Trophoblast cell (in vitro differentiated cells and primary cell): ENCODE data around the gene MEFV.
"Not testable (repeated sequence)": the region's sequence is repeated elsewhere in the genome, so short reads cannot be mapped to it uniquely, and the experiment has no call there.

Experiments used
- DNase-seq, 2 donors: peaks; one replicate each; pipeline ENCODE4 v3.0.0-alpha.2; 2016
- H2AFZ ChIP-seq: 2 replicates; pipeline ENCODE4 v1.6.1; 2013; ENCODE audit warnings: low read length, moderate library complexity, mild to moderate bottlenecking; ENCODE audit not compliant: insufficient read depth, poor library complexity
- H2AK5ac ChIP-seq: 2 replicates; pipeline ENCODE4 v1.6.1; 2013; ENCODE audit warnings: mild to moderate bottlenecking, low read length
- H2BK120ac ChIP-seq: 2 replicates; pipeline ENCODE4 v1.6.1; 2013; ENCODE audit warnings: low read length, mild to moderate bottlenecking, moderate library complexity; ENCODE audit not compliant: insufficient read depth, poor library complexity
- H2BK12ac ChIP-seq: 2 replicates; pipeline ENCODE4 v1.6.1; 2013; ENCODE audit warnings: mild to moderate bottlenecking, low read length, moderate library complexity
- H2BK5ac ChIP-seq: 2 replicates; pipeline ENCODE4 v1.6.1; 2013; ENCODE audit warnings: low read length, low read depth, moderate library complexity, mild to moderate bottlenecking; ENCODE audit not compliant: poor library complexity
- H3K14ac ChIP-seq: 2 replicates; pipeline ENCODE4 v1.6.1; 2013; ENCODE audit warnings: mild to moderate bottlenecking, low read length
- H3K18ac ChIP-seq: 2 replicates; pipeline ENCODE4 v1.6.1; 2013; ENCODE audit warnings: mild to moderate bottlenecking, low read length
- H3K23ac ChIP-seq: 2 replicates; pipeline ENCODE4 v1.6.1; 2013; ENCODE audit warnings: low read length
- H3K27ac ChIP-seq: 2 replicates; pipeline ENCODE4 v1.5.1; 2013; ENCODE audit warnings: low read depth, mild to moderate bottlenecking, inconsistent platforms, low read length, moderate library complexity
- H3K27me3 ChIP-seq: 2 replicates; pipeline ENCODE4 v1.6.1; 2013; ENCODE audit warnings: inconsistent platforms, mild to moderate bottlenecking, low read length, moderate library complexity; ENCODE audit not compliant: insufficient read depth
- H3K36me3 ChIP-seq, 2 experiments: 1 replicate in 1 of 2; 2 replicates in 1 of 2; pipeline ENCODE4 v1.6.1; 2013; ENCODE audit warnings: low read length in 2 of 2, mild to moderate bottlenecking in 2 of 2, moderate library complexity in 1 of 2; ENCODE audit not compliant: insufficient read depth in 2 of 2, control insufficient read depth in 1 of 2
- H3K4ac ChIP-seq: 2 replicates; pipeline ENCODE4 v1.6.1; 2013; ENCODE audit warnings: low read depth, mild to moderate bottlenecking, low read length, moderate library complexity
- H3K4me1 ChIP-seq, 2 experiments: 1 replicate in 1 of 2; 2 replicates in 1 of 2; pipeline ENCODE4 v1.6.1; 2013; ENCODE audit warnings: low read length in 2 of 2, mild to moderate bottlenecking in 2 of 2, moderate library complexity in 1 of 2; ENCODE audit not compliant: insufficient read depth in 2 of 2, control insufficient read depth in 1 of 2
- H3K4me2 ChIP-seq: 2 replicates; pipeline ENCODE4 v1.6.1; 2013; ENCODE audit warnings: inconsistent platforms, mild to moderate bottlenecking, low read length, moderate library complexity
- H3K4me3 ChIP-seq: 2 replicates; pipeline ENCODE4 v1.5.1; 2013; ENCODE audit warnings: mild to moderate bottlenecking, low read depth, low read length, inconsistent platforms
- H3K79me1 ChIP-seq: one replicate; pipeline ENCODE4 v1.6.1; 2013; ENCODE audit warnings: low read length
- H3K79me2 ChIP-seq: 2 replicates; pipeline ENCODE4 v1.6.1; 2013; ENCODE audit warnings: low read length, mild to moderate bottlenecking; ENCODE audit not compliant: control insufficient read depth, insufficient read depth, poor library complexity
- H3K9ac ChIP-seq: 2 replicates; pipeline ENCODE4 v1.6.1; 2013; ENCODE audit warnings: mild to moderate bottlenecking, low read length
- H3K9me3 ChIP-seq: 2 replicates; pipeline ENCODE4 v1.6.1; 2013; ENCODE audit warnings: low read depth, mild to moderate bottlenecking, control low read depth, inconsistent platforms, low read length; ENCODE audit not compliant: insufficient read depth
- H4K12ac ChIP-seq: 2 replicates; pipeline ENCODE4 v1.6.1; 2013; ENCODE audit warnings: low read depth, mild to moderate bottlenecking, low read length, moderate library complexity
- H4K8ac ChIP-seq: 2 replicates; pipeline ENCODE4 v1.6.1; 2013; ENCODE audit warnings: low read depth, mild to moderate bottlenecking, low read length, moderate library complexity
- H4K91ac ChIP-seq: one replicate; pipeline ENCODE4 v1.6.1; 2013; ENCODE audit warnings: low read depth, mild to moderate bottlenecking, low read length, moderate library complexity
- WGBS: extraction: QIAGEN DNeasy Blood & Tissue Kit; methylation state at CpG from one replicate; pipeline ENCODE4 v1.1.7; 2013; ENCODE audit warnings: missing lambda C conversion rate; ENCODE audit not compliant: insufficient read length, insufficient coverage; ENCODE audit errors: extremely low coverage; 5-methylcytosine and 5-hydroxymethylcytosine counted together

Gene MEFV

DNA sequence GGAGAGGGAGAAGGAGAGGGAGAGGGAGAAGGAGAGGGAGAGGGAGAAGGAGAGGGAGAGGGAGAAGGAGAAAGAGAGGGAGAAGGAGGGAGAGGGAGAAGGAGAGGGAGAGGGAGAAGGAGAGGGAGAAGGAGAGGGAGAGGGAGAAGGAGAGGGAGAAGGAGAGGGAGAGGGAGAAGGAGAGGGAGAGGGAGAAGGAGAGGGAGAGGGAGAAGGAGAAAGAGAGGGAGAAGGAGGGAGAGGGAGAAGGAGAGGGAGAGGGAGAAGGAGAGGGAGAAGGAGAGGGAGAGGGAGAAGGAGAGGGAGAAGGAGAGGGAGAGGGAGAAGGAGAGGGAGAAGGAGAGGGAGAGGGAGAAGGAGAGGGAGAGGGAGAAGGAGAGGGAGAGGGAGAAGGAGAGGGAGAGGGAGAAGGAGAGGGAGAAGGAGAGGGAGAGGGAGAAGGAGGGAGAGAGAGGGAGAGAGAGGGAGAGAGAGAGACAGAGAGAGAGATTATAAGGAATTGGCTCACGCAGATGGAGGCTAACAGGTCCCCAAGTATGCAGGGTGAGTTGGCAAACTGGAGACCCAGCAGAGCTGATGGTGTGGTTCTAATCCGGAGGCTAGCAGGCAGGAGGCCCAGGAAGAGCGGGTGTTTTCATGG lies 58.6 kb downstream of the MEFV start:
- H2BK12ac ChIP-seq, H3K14ac ChIP-seq, H2AFZ ChIP-seq, H4K91ac ChIP-seq, H3K4me1 ChIP-seq, H3K23ac ChIP-seq, H3K79me1 ChIP-seq, H2AK5ac ChIP-seq, H3K9ac ChIP-seq, H3K4me2 ChIP-seq, H3K36me3 ChIP-seq, H3K4me3 ChIP-seq, H3K4ac ChIP-seq, H4K12ac ChIP-seq, H3K79me2 ChIP-seq, H3K9me3 ChIP-seq, H2BK5ac ChIP-seq, H3K27me3 ChIP-seq, H4K8ac ChIP-seq, H3K27ac ChIP-seq, DNase-seq, H2BK120ac ChIP-seq, H3K18ac ChIP-seq: not testable (repeated sequence)
- WGBS = no CpG with 5 or more reads among the region's 3 CpGs

DNA sequence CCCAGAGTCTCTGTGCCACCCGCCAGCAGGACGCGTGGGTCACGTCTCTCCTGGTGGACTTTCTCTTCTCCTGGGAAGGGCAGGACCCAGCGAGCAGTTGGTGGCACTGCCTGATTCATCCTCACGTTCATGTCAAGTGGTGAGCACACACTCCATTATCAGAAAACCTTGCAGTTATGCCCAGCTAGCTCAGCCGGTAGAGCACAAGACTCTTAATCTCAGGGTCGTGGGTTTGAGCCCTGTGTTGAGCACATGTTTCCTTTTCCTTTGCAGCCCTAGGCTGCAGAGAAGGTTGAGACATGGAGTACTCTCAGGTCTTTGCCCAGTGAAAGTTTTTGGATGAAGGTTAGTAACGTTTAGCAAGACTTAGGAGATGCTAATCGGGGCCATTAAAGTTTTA lies 60.5 kb downstream of the MEFV start:
- Histone ChIP-seq H3K9ac (no peak overlapping the region), H3K18ac (no peak overlapping the region), H3K27ac (no peak overlapping the region), H3K9me3 (no peaks in the 10 kb centered on the region), H2BK5ac (no peak overlapping the region), H2AFZ (no peak overlapping the region), H3K36me3 (no peaks in the 10 kb centered on the region), H3K14ac (no peak overlapping the region), H3K23ac (no peak overlapping the region), H4K8ac (no peak overlapping the region), H4K12ac (peak overlapping the region; percentile 56), H3K4me2 (no peak overlapping the region), H3K79me1 (no peaks in the 10 kb centered on the region), H2AK5ac (no peak overlapping the region), H3K4me1 (peaks cover 0 to 4% of the 10 kb centered on the region in 2 experiments), H3K79me2 (no peaks in the 10 kb centered on the region), H2BK120ac (no peak overlapping the region), H3K27me3 (peaks cover 3% of the 10 kb centered on the region), H4K91ac (no peak overlapping the region), H3K4me3 (no peak overlapping the region), H2BK12ac (no peak overlapping the region), H3K4ac (no peak overlapping the region)
- WGBS = no CpG with 5 or more reads among the region's 10 CpGs
- no peak for DNase-seq

DNA sequence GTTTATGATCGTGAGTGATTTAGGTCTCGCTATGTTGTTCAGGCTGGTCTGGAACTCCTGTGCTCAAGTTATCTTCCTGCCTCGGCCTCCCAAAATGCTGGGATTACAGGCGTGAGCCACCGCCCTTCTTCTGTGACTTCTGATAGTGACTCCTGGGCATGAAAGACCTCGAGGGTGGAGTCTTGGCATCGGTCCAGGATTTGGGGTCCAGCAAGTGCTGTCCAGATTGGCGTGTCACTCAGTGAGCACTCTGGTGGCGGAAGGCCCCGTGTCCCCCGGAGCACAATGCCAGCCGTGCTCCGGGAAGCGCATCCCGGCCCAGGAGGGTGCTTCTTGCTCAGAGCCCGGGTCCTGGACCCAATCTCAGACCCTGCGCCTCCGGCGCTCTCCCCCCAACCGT lies 61.6 kb downstream of the MEFV start:
- Histone ChIP-seq H3K36me3 (no peaks in the 10 kb centered on the region), H3K4me3 (no peak overlapping the region), H4K12ac (no peak overlapping the region), H3K4me1 (peaks cover 0 to 4% of the 10 kb centered on the region in 2 experiments), H3K18ac (no peak overlapping the region), H3K14ac (no peak overlapping the region), H3K79me2 (no peaks in the 10 kb centered on the region), H2BK5ac (no peak overlapping the region), H3K4me2 (no peak overlapping the region), H3K23ac (no peak overlapping the region), H4K8ac (no peak overlapping the region), H3K27ac (no peak overlapping the region), H3K79me1 (no peaks in the 10 kb centered on the region), H2BK120ac (no peak overlapping the region), H3K9ac (no peak overlapping the region), H2AK5ac (no peak overlapping the region), H4K91ac (no peak overlapping the region), H3K27me3 (peaks cover 6% of the 10 kb centered on the region), H2AFZ (no peak overlapping the region), H3K9me3 (no peaks in the 10 kb centered on the region), H3K4ac (no peak overlapping the region), H2BK12ac (no peak overlapping the region)
- no peak for DNase-seq
- WGBS = no CpG with 5 or more reads among the region's 20 CpGs

DNA sequence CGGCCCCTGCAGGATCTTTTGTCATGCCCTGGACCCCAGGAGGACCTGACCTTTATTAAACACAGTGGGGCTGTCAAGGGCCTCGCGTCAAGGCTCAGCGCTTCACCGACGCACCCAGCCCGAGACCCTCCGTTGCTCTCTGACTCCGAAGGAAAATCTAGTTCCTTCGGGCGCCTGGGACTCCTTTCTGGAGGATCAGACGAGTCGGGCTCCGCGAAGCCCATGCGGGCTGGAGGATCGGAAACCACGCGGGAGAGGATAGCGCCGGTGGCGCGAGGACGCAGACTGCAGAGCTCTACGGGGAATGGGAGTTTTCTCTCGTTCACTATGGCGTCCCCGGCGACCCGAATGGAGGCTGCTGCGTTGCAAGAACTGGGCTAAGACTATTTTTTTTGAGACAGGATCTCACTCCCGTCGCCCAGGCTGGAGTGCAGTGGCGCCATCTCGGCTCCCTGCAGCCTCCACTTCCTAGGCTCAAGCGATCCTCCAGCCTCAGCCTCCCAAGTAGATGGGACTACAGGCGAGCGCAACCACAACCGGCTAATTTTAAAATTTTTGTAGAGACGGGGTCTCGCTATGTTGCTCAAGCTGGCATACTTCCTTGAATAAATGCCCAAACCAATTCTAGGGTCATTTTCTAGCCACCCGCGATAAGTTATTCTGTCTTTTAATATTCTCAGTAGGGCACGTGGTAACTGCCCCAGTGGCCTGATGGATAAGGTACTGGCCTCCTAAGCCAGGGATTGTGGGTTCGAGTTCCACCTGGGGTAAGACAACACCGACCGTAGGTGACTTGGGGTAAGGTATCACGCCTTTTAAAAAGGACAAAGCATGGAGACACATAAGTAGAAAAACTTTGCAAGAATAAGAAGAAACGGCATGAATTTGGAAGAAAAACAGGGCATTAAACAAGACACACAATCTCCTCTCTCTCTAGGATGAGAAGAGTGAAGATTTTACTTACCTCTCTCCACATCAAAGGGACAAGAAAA lies 62.9 kb downstream of the MEFV start:
- no peak overlapping the region for H3K9ac ChIP-seq

More for the DNA sequence above, 62.9 kb downstream of the MEFV start:
- H3K4me2 ChIP-seq = no peak overlapping the region
- peak in 1 of 2 donors; percentile 44 for DNase-seq
- no peaks in the 10 kb centered on the region for H3K79me1 ChIP-seq
- no peak overlapping the region for H3K4ac ChIP-seq
- H2AK5ac ChIP-seq = no peak overlapping the region
- H3K9me3 ChIP-seq = no peaks in the 10 kb centered on the region
- H3K18ac ChIP-seq = no peak overlapping the region
- H3K4me1 ChIP-seq = peaks cover 3 to 12% of the 10 kb centered on the region in 2 experiments
- no peak overlapping the region for H2AFZ ChIP-seq
- no CpG with 5 or more reads among the region's 49 CpGs for WGBS
- no peak overlapping the region for H3K23ac ChIP-seq
- H3K27ac ChIP-seq = no peak overlapping the region
- peaks cover 6% of the 10 kb centered on the region for H3K27me3 ChIP-seq
- H2BK5ac ChIP-seq = no peak overlapping the region
- H4K12ac ChIP-seq = no peak overlapping the region
- no peak overlapping the region for H2BK12ac ChIP-seq
- no peak overlapping the region for H3K4me3 ChIP-seq
- H4K8ac ChIP-seq = no peak overlapping the region
- no peak overlapping the region for H2BK120ac ChIP-seq
- no peaks in the 10 kb centered on the region for H3K79me2 ChIP-seq
- no peaks in the 10 kb centered on the region for H3K36me3 ChIP-seq
- H4K91ac ChIP-seq = no peak overlapping the region
- no peak overlapping the region for H3K14ac ChIP-seq
